PFSK-1 (cell line): ENCODE measurements around the gene GPR142.

Experiments used
- TAF1 ChIP-seq: IDR thresholded peaks from 2 replicates; pipeline ENCODE4 v1.6.1; 2012; ENCODE audit warnings: low read length, control low read depth, borderline replicate concordance; ENCODE audit not compliant: insufficient read depth
- TF ChIP-seq, protein P1 (sequence below), 2 experiments: IDR thresholded peaks; 2 replicates each; pipeline versions ENCODE4 v1.6.1 to v1.8.0; 2011 to 2012; ENCODE audit warnings: low read depth in 2 of 2, low read length in 2 of 2, control low read depth in 1 of 2, inconsistent platforms in 1 of 2, mild to moderate bottlenecking in 1 of 2, moderate library complexity in 1 of 2; ENCODE audit not compliant: insufficient read depth in 1 of 2

DNA sequence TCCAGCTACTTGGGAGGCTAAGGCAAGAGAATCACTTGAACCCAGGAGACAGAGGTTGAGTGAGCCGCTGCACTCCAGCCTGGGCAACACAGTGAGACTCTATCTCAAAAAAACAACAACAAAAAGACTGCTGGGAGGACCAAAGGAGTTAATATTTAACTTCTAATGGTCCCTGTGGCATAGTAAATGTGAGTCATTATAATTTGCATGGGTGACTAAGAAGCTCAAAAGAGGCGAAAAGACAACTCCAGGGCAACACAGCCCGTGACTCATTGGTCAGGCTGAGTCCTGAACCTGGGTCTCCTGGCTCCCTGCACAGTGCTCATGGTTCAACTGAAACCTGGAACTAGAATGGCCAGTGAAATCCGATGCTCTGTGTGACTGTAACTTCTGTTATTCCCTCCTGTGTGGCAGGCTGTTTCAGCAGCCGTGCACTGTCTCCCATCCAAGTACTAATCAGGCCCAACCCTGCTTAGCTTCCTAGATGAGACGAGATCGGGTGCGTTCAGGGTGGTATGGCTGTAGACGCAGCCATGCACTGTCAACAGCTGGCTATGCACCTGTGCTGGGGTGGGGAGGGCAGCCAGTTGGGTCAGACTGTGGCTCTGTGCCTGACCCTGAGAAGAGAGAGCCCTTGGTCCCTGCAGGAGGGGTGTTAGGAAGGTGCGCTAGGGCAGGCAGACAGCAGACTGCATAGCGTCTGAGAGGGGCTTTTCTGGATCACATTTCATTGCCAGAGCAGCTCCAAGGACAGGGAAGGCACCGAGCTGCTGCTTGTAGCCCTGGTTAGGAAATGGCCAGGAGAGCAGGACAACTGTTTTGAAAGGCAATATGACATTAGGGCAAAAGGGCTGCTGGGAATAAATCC, 50.1 kb downstream of the GPR142 start:
- TF ChIP-seq, protein P1, sequence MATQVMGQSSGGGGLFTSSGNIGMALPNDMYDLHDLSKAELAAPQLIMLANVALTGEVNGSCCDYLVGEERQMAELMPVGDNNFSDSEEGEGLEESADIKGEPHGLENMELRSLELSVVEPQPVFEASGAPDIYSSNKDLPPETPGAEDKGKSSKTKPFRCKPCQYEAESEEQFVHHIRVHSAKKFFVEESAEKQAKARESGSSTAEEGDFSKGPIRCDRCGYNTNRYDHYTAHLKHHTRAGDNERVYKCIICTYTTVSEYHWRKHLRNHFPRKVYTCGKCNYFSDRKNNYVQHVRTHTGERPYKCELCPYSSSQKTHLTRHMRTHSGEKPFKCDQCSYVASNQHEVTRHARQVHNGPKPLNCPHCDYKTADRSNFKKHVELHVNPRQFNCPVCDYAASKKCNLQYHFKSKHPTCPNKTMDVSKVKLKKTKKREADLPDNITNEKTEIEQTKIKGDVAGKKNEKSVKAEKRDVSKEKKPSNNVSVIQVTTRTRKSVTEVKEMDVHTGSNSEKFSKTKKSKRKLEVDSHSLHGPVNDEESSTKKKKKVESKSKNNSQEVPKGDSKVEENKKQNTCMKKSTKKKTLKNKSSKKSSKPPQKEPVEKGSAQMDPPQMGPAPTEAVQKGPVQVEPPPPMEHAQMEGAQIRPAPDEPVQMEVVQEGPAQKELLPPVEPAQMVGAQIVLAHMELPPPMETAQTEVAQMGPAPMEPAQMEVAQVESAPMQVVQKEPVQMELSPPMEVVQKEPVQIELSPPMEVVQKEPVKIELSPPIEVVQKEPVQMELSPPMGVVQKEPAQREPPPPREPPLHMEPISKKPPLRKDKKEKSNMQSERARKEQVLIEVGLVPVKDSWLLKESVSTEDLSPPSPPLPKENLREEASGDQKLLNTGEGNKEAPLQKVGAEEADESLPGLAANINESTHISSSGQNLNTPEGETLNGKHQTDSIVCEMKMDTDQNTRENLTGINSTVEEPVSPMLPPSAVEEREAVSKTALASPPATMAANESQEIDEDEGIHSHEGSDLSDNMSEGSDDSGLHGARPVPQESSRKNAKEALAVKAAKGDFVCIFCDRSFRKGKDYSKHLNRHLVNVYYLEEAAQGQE (IDR thresholded peaks at IDR 0.05; ENCODE audit: insufficient read depth in 1 of 2, low read depth in 2 of 2, low read length in 2 of 2): no peak
- no peak for TF ChIP-seq TAF1
